ENCODE data around the gene ARHGEF39. TPM values are rescaled to one million over a fixed set of nuclear protein-coding genes. Genes with fewer than 3 reads are reported as not detected.

The ARHGEF39 gene
- total RNA-seq, 1 donor from 2014 or later = 0.79 TPM

DNA sequence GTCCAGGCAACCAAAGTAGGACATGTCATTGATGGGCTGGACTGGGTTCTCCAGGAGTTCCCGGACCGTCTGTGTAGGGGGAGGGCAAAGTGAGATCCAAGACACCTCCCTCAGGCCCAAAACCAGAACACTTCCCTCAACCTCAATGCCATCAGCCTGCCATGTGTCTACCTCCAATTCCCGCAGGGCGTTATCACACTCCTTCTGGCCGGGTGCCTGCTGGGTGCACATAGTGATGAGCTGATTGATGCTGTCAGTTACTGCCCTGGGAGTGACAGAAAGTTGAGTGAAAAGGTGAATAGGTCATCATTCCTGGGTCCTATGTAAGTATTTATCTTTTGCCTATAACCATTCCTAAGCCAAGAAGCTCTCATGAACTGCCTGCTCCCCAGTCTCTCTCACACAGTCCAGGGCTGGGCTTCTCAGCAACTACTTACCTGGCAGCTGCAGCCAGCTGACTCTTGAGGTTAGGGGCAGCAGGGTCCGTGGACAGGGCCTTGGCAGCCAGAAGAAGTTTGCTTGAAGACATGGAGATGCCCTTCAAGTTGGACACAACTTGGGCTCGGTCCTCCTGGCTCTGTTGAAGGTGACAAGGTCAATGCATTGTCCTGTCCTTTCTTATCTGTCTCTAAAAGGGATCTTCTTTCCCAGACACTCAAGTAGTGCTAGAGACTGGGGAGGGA lies 46.0 kb upstream of the ARHGEF39 start:
- H3K36me3 ChIP-seq (ENCODE audit: control insufficient read depth, insufficient read depth, low read length) = peaks cover 62% of the 10 kb centered on the region

DNA sequence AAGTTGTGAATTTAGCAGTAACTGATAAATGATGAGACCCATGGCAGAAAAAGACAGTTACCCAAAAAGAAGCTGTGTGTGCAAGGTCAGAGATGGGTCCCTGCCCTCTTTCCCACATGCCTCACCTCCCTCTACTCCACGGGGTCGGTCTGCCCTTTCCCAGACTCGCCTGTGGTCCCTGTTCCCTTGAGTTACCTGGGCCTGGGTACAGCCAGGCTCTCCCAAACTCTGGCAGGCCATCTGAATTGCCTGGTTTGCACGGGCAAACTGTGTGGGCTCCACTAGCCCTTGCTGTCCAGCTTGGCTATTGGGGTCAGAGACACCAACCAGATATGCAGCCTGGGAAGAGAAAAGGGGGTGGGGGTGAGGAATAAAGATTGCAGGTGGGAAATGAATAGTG lies 43.2 kb upstream of the ARHGEF39 start:
- FAIRE-seq (peak; percentile 91), DNase-seq (ENCODE audit: low read depth) (no peak)
- Histone ChIP-seq H3K36me3 (ENCODE audit: control insufficient read depth, insufficient read depth, low read length) (peaks cover 67% of the 10 kb centered on the region), H3K27me3 (ENCODE audit: control insufficient read depth, insufficient read depth, low read length) (no peaks in the 10 kb centered on the region), H3K4me3 (ENCODE audit: low read depth, low read length) (no peak overlapping the region)
- TF ChIP-seq CTCF (IDR thresholded peaks at IDR 0.05; ENCODE audit: insufficient read depth, low read length, severe bottlenecking) = no peak

More for the DNA sequence above, 46.0 kb upstream of the ARHGEF39 start:
- Histone ChIP-seq H3K4me3 (ENCODE audit: low read depth, low read length) (no peak overlapping the region), H3K27me3 (ENCODE audit: control insufficient read depth, insufficient read depth, low read length) (no peaks in the 10 kb centered on the region)
- FAIRE-seq = peak; percentile 62
- TF ChIP-seq CTCF (IDR thresholded peaks at IDR 0.05; ENCODE audit: insufficient read depth, low read length, severe bottlenecking) = no peak
- no peak for DNase-seq (ENCODE audit: low read depth)

DNA sequence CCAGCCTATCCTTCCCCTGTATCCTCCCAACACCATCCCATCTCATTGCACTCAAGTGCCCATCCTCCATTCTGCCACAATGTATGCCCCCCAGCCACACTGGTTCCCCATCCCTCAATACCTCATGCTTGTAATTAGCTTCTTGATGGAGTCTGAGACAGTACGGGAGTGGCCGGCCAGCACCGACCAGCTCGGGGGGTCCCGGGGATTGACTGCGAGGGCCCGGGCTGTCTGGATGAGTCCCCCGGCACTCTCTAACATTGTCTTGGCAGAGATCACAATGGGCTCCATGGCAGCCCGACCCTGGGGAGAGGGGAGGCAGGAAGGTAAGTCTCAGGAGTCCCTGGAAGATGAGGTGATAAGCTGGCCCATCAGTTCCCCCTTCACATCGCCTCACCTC lies 42.0 kb upstream of the ARHGEF39 start:
- H3K4me3 ChIP-seq (ENCODE audit: low read depth, low read length) = no peak overlapping the region
- H3K27me3 ChIP-seq (ENCODE audit: control insufficient read depth, insufficient read depth, low read length) = no peaks in the 10 kb centered on the region
- no peak for DNase-seq (ENCODE audit: low read depth)
- TF ChIP-seq CTCF (IDR thresholded peaks at IDR 0.05; ENCODE audit: insufficient read depth, low read length, severe bottlenecking) = no peak
- peaks cover 64% of the 10 kb centered on the region for H3K36me3 ChIP-seq (ENCODE audit: control insufficient read depth, insufficient read depth, low read length)
- FAIRE-seq = no peak

DNA sequence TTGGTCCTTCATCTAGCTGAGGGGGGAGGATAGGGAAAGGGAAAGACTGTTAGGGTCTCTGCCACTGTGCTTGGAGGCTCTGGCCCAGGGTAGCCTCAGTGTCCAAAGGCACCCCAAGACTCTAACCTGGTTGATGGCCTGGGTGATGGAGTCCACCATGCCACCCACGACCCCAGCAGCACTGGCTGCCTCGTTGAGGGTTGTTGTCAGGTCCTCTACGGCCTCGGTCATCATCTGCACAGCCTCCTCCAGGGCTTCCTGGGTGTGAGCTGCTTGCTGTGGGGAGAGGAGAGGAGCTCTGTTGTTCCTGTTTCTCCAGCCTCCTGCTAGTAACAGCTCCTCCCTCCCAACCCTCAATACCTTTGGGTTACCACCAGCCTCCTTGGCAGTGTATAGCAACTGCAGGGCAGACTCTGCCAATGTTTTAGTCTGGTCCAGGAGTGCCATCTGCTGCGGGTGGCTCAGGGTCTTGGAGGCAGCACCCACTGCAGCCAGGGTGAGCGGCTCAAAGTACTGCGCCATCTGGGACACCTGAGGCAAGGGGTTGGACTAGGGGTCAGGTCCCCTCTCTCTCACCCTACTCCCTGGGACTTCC lies 40.9 kb upstream of the ARHGEF39 start:
- peaks cover 64% of the 10 kb centered on the region for H3K36me3 ChIP-seq (ENCODE audit: control insufficient read depth, insufficient read depth, low read length)
- no peak for TF ChIP-seq CTCF (IDR thresholded peaks at IDR 0.05; ENCODE audit: insufficient read depth, low read length, severe bottlenecking)
- H3K27me3 ChIP-seq (ENCODE audit: control insufficient read depth, insufficient read depth, low read length) = no peaks in the 10 kb centered on the region
- H3K4me3 ChIP-seq (ENCODE audit: low read depth, low read length) = no peak overlapping the region
- FAIRE-seq (no peak), DNase-seq (ENCODE audit: low read depth) (no peak)

- H3K27me3 ChIP-seq (ENCODE audit: control insufficient read depth, insufficient read depth, low read length) = no peaks in the 10 kb centered on the region
- DNase-seq (ENCODE audit: low read depth) (no peak), FAIRE-seq (no peak)
- no peak overlapping the region for H3K4me3 ChIP-seq (ENCODE audit: low read depth, low read length)
- TF ChIP-seq CTCF (IDR thresholded peaks at IDR 0.05; ENCODE audit: insufficient read depth, low read length, severe bottlenecking) = no peak
- H3K36me3 ChIP-seq (ENCODE audit: control insufficient read depth, insufficient read depth, low read length) = peaks cover 62% of the 10 kb centered on the region
Measured at GRCh38 chr9:35705372-35705771, 40.4 kb upstream of the ARHGEF39 start.
